GM18520 (cell line): ENCODE measurements around the gene PTPN18.
"Not testable (repeated sequence)": the region's sequence is repeated elsewhere in the genome, so short reads cannot be mapped to it uniquely, and the experiment has no call there.

Experiments
- ATAC-seq: cut with Tn5 transposase; IDR thresholded peaks from one replicate; pipeline ENCODE4 v1.9.1; 2021; ENCODE audit not compliant: unreplicated experiment

The PTPN18 gene

GRCh38 chr2:130355578-130356431 is at the start of gene PTPN18:
Gene PTPN18, plus strand, starts transcription at chr2:130356056. Its CDS starts 52 bp downstream, at chr2:130356108.
- ATAC-seq, result peak; percentile 90

GRCh38 chr2:130307850-130308249 is 48.0 kb upstream of the PTPN18 start:
- ATAC-seq, result no peak

- ATAC-seq, result peak; percentile 40
Observed at GRCh38 chr2:130310881-130311280, 45.0 kb upstream of the PTPN18 start.

GRCh38 chr2:130313812-130314334 is 42.0 kb upstream of the PTPN18 start:
- ATAC-seq, result no peak

GRCh38 chr2:130314377-130314776 is 41.5 kb upstream of the PTPN18 start:
- no peak for ATAC-seq

- ATAC-seq, result no peak
Observed at GRCh38 chr2:130316596-130316995, 39.3 kb upstream of the PTPN18 start.

- no peak for ATAC-seq
Observed at GRCh38 chr2:130318906-130319305, 37.0 kb upstream of the PTPN18 start.

- ATAC-seq, result no peak
Observed at GRCh38 chr2:130319536-130319935, 36.3 kb upstream of the PTPN18 start.

GRCh38 chr2:130327703-130328527 is 27.9 kb upstream of the PTPN18 start:
- no peak for ATAC-seq

GRCh38 chr2:130328710-130329109 is 27.1 kb upstream of the PTPN18 start:
- ATAC-seq, result no peak

- peak; percentile 55 for ATAC-seq
Observed at GRCh38 chr2:130332271-130333073, 23.4 kb upstream of the PTPN18 start.

GRCh38 chr2:130333253-130333652 is 22.6 kb upstream of the PTPN18 start:
- not testable (repeated sequence) for ATAC-seq

- ATAC-seq, result no peak
Observed at GRCh38 chr2:130334026-130334425, 21.8 kb upstream of the PTPN18 start.

- ATAC-seq, result no peak
Observed at GRCh38 chr2:130335226-130335625, 20.6 kb upstream of the PTPN18 start.

- no peak for ATAC-seq
Observed at GRCh38 chr2:130336150-130336876, 19.5 kb upstream of the PTPN18 start.

- ATAC-seq, result no peak
Observed at GRCh38 chr2:130336877-130337734, 18.8 kb upstream of the PTPN18 start.

- ATAC-seq, result no peak
Observed at GRCh38 chr2:130337735-130338325, 18.0 kb upstream of the PTPN18 start.

GRCh38 chr2:130338793-130339345 is 17.0 kb upstream of the PTPN18 start:
- ATAC-seq, result no peak
